SK-N-SH (cell line): ENCODE measurements around the gene SEC16B. TPM values are rescaled to one million over a fixed set of nuclear protein-coding genes. Genes with fewer than 3 reads are reported as not detected.

Experiments
- CTCF ChIA-PET: fragments of 300-600, 350-600 bp; formaldehyde crosslinking; extraction: SDS; loops from one replicate; lab custom pipeline; 2021; lab: Yijun Ruan, JAX
- POLR2A ChIA-PET: fragments of 350-600 bp; sonication (Branson Sonifier 250); formaldehyde crosslinking; extraction: SDS; loops from one replicate; lab custom pipeline; 2020; ENCODE audit warnings: antibody characterized with exemption, inconsistent platforms; lab: Yijun Ruan, JAX
- DNase-seq: peaks from one replicate; pipeline ENCODE4 v3.0.0; 2012
- H2AFZ ChIP-seq: fragments of 200-600 bp; sonication (generic); 2 replicates; pipeline ENCODE4 v1.8.1; 2016; ENCODE audit warnings: antibody characterized with exemption, mild to moderate bottlenecking, low read depth
- H3F3A ChIP-seq: fragments of 200-600 bp; sonication (generic); replicated peaks from 2 replicates; pipeline ENCODE3; 2016; ENCODE audit warnings: antibody characterized with exemption, mild to moderate bottlenecking; ENCODE audit not compliant: insufficient read depth
- H3K27ac ChIP-seq, 2 experiments: fragments of 200-500 bp in 1 of 2; fragments of 200-600 bp in 1 of 2; sonication (Bioruptor generic) in 1 of 2; sonication (generic), shearing (Covaris generic) in 1 of 2; 2 replicates each; pipeline versions ENCODE4 v1.5.1 to v1.6.1; 2014 to 2016; ENCODE audit warnings: low read depth in 2 of 2, inconsistent platforms in 1 of 2, low read length in 1 of 2, mild to moderate bottlenecking in 1 of 2, mixed read lengths in 1 of 2
- H3K27me3 ChIP-seq: fragments of 200-600 bp; sonication (generic), shearing (Covaris generic); 2 replicates; pipeline ENCODE4 v1.6.1; 2016; ENCODE audit warnings: mixed run types; ENCODE audit not compliant: insufficient read depth
- H3K36me3 ChIP-seq, 2 experiments: fragments of 200-500 bp in 1 of 2; fragments of 200-600 bp in 1 of 2; sonication (Bioruptor generic) in 1 of 2; sonication (generic) in 1 of 2; replicated peaks in 1 of 2; 2 replicates each; pipeline versions ENCODE3 to v1.5.1; 2014 to 2016; ENCODE audit warnings: low read length in 1 of 2, mild to moderate bottlenecking in 1 of 2; ENCODE audit not compliant: insufficient read depth in 2 of 2, control insufficient read depth in 1 of 2
- H3K4me1 ChIP-seq, 2 experiments: fragments of 200-500 bp in 1 of 2; fragments of 200-600 bp in 1 of 2; sonication (Bioruptor generic) in 1 of 2; sonication (generic), shearing (Covaris generic) in 1 of 2; 2 replicates each; pipeline versions ENCODE4 v1.5.1 to v1.6.1; 2014 to 2016; ENCODE audit warnings: low read depth in 1 of 2, low read length in 1 of 2, mixed run types in 1 of 2; ENCODE audit not compliant: insufficient read depth in 2 of 2, control insufficient read depth in 1 of 2
- H3K4me2 ChIP-seq: fragments of 200-600 bp; sonication (generic), shearing (Covaris generic); 2 replicates; pipeline ENCODE4 v1.6.1; 2017; ENCODE audit warnings: mixed run types
- H3K4me3 ChIP-seq, 2 experiments: fragments of 200-500 bp in 1 of 2; fragments of 200-600 bp in 1 of 2; sonication (Bioruptor generic) in 1 of 2; sonication (generic), shearing (Covaris generic) in 1 of 2; 2 replicates each; pipeline versions ENCODE4 v1.5.1 to v1.8.1; 2014 to 2016; ENCODE audit warnings: low read depth in 2 of 2, inconsistent platforms in 1 of 2, low read length in 1 of 2, mild to moderate bottlenecking in 1 of 2, mixed read lengths in 1 of 2, moderate library complexity in 1 of 2
- H3K79me2 ChIP-seq: fragments of 200-600 bp; sonication (generic); 2 replicates; pipeline ENCODE4 v1.8.1; 2017; ENCODE audit warnings: mild to moderate bottlenecking; ENCODE audit not compliant: insufficient read depth
- H3K9ac ChIP-seq: fragments of 200-600 bp; sonication (generic); 2 replicates; pipeline ENCODE4 v1.6.1; 2017; ENCODE audit warnings: mixed run types
- H3K9me2 ChIP-seq: fragments of 200-600 bp; sonication (generic); 2 replicates; pipeline ENCODE4 v1.6.1; 2017; ENCODE audit warnings: mixed run types
- H3K9me3 ChIP-seq: fragments of 200-600 bp; sonication (generic); 2 replicates; pipeline ENCODE4 v1.6.1; 2017; ENCODE audit warnings: mixed run types, mild to moderate bottlenecking, moderate library complexity
- H4K20me1 ChIP-seq: fragments of 200-600 bp; sonication (generic); 2 replicates; pipeline ENCODE4 v1.6.1; 2017; ENCODE audit warnings: mild to moderate bottlenecking, mixed run types; ENCODE audit not compliant: insufficient read depth
- CTCF ChIP-seq: fragments of 200-600 bp; sonication (generic); IDR thresholded peaks from 2 replicates; pipeline ENCODE4 v1.6.1; 2017; ENCODE audit warnings: antibody characterized with exemption, mild to moderate bottlenecking, moderate library complexity
- EZH2phosphoT487 ChIP-seq: fragments of 200-600 bp; sonication (generic); IDR thresholded peaks from 2 replicates; pipeline ENCODE4 v1.6.1; 2017; ENCODE audit warnings: low read depth, mixed run types, mild to moderate bottlenecking, antibody characterized with exemption, moderate library complexity, borderline replicate concordance
- IRF3 ChIP-seq: fragments of 150-350 bp; IDR thresholded peaks from 2 replicates; pipeline ENCODE4 v1.6.1; 2016; ENCODE audit warnings: mild to moderate bottlenecking, low read depth, low read length
- MAX ChIP-seq: IDR thresholded peaks from 2 replicates; pipeline ENCODE4 v1.4.0; 2012; ENCODE audit warnings: low read depth
- RAD21 ChIP-seq: IDR thresholded peaks from 2 replicates; pipeline ENCODE4 v1.6.1; 2012; ENCODE audit warnings: mild to moderate bottlenecking, low read length
- REST ChIP-seq: IDR thresholded peaks from 2 replicates; pipeline ENCODE4 v1.6.1; 2012; ENCODE audit warnings: mild to moderate bottlenecking, low read depth, low read length, moderate library complexity
- RFX5 ChIP-seq: IDR thresholded peaks from 2 replicates; pipeline ENCODE4 v1.6.1; 2012; ENCODE audit warnings: mild to moderate bottlenecking, improper control_type of control experiment, low read length
- RXRA ChIP-seq: IDR thresholded peaks from 2 replicates; pipeline ENCODE4 v1.4.0; 2012; ENCODE audit warnings: low read depth, mild to moderate bottlenecking, borderline replicate concordance
- SMC3 ChIP-seq: IDR thresholded peaks from 2 replicates; pipeline ENCODE4 v1.6.1; 2012; ENCODE audit warnings: low read depth, low read length, improper control_type of control experiment
- ZBTB33 ChIP-seq: IDR thresholded peaks from 2 replicates; pipeline ENCODE4 v1.4.0; 2012; ENCODE audit warnings: low read depth, borderline replicate concordance
- WGBS: methylation state at CpG from one replicate; pipeline ENCODE4 v1.1.6; 2017; ENCODE audit warnings: low lambda C conversion rate; 5-methylcytosine and 5-hydroxymethylcytosine counted together
- polyA plus RNA-seq, 3 experiments: library from polyadenylated mRNA; depleted of rRNA; stranded (reverse); fragments of >200 nt; gene quantifications; 2 replicates each; pipeline ENCODE4 v1.2.3, GENCODE V29; 2012

SEC16B gene
- polyA plus RNA-seq, 1 of the 3 experiments (the other 2 are of a cell fraction) = 0.31 TPM

- Histone ChIP-seq H2AFZ (no peak overlapping the region), H3F3A (no peaks in the 10 kb centered on the region), H3K79me2 (no peaks in the 10 kb centered on the region), H3K27ac (no peak overlapping the region), H3K36me3 (no peaks in the 10 kb centered on the region), H4K20me1 (no peaks in the 10 kb centered on the region), H3K4me3 (no peak overlapping the region), H3K4me2 (no peak overlapping the region), H3K9me2 (no peaks in the 10 kb centered on the region), H3K9ac (no peak overlapping the region), H3K4me1 (peaks cover 0 to 2% of the 10 kb centered on the region in 2 experiments; a peak in 1 of 4 replicates), H3K9me3 (no peaks in the 10 kb centered on the region), H3K27me3 (no peaks in the 10 kb centered on the region)
- POLR2A ChIA-PET = no interaction called here
- DNase-seq = peak; percentile 16
- CTCF ChIA-PET = interaction anchor here (0.5 to 2.6 kb wide), 5 partner anchors 30 to 1016 kb away, joined by 3 to 7 read pairs (median 3); no protein-coding TSS in a partner anchor
- 6% methylated on average over 4 of the region's 4 CpGs for WGBS
- TF ChIP-seq RAD21 (peak; percentile 46), SMC3 (peak; percentile 26; the same call in 1 of the 2 replicates), EZH2phosphoT487 (no peak), CTCF (peak; percentile 47)
These were observed 55.9 kb downstream of the SEC16B start for GRCh38 chr1:177913762-177914540.

- 37% methylated on average over 3 of the region's 3 CpGs for WGBS
These were observed 56.9 kb downstream of the SEC16B start for GRCh38 chr1:177912991-177913390.

GRCh38 chr1:177909416-177909815 lies 60.4 kb downstream of the SEC16B start:
- H3K79me2 ChIP-seq = no peaks in the 10 kb centered on the region
- no peaks in the 10 kb centered on the region for H3K36me3 ChIP-seq
- DNase-seq = no peak
- H4K20me1 ChIP-seq = no peaks in the 10 kb centered on the region
- 0% methylated on average over 2 of the region's 2 CpGs for WGBS
- no peak overlapping the region for H3K9ac ChIP-seq
- ChIA-PET POLR2A (no interaction called here), CTCF (interaction anchor here (1.8 kb wide), 1 partner anchor 129 kb away, joined by 4 read pairs; no protein-coding TSS in a partner anchor)
- peaks cover 0 to 2% of the 10 kb centered on the region in 2 experiments; a peak in 1 of 4 replicates for H3K4me1 ChIP-seq
- H3K27me3 ChIP-seq = no peaks in the 10 kb centered on the region; the same call in 1 of the 2 replicates
- H3K27ac ChIP-seq = no peak overlapping the region
- no peak overlapping the region for H2AFZ ChIP-seq
- H3F3A ChIP-seq = no peaks in the 10 kb centered on the region
- no peaks in the 10 kb centered on the region for H3K9me3 ChIP-seq
- no peaks in the 10 kb centered on the region for H3K9me2 ChIP-seq
- H3K4me3 ChIP-seq = no peak overlapping the region
- H3K4me2 ChIP-seq = no peak overlapping the region
- TF ChIP-seq REST = no peak
- TF ChIP-seq ZBTB33 = no peak
- TF ChIP-seq IRF3 = no peak
- no peak for TF ChIP-seq RXRA
- TF ChIP-seq MAX = no peak

More at GRCh38 chr1:177912991-177913390, 56.9 kb downstream of the SEC16B start:
- CTCF ChIA-PET = interaction anchor here (1.1 to 1.5 kb wide), 2 partner anchors 30 to 1015 kb away, joined by 3 to 5 read pairs; no protein-coding TSS in a partner anchor
- TF ChIP-seq RFX5 = no peak
- Histone ChIP-seq H3K36me3 (no peaks in the 10 kb centered on the region), H3K4me3 (no peak overlapping the region), H3K4me1 (peaks cover 0 to 2% of the 10 kb centered on the region in 2 experiments; a peak in 1 of 4 replicates), H2AFZ (no peak overlapping the region), H3K9me3 (no peaks in the 10 kb centered on the region), H3K27ac (no peak overlapping the region), H3K9me2 (no peaks in the 10 kb centered on the region), H4K20me1 (no peaks in the 10 kb centered on the region), H3K27me3 (no peaks in the 10 kb centered on the region), H3K4me2 (no peak overlapping the region), H3K79me2 (no peaks in the 10 kb centered on the region), H3F3A (no peaks in the 10 kb centered on the region), H3K9ac (no peak overlapping the region)
- POLR2A ChIA-PET = no interaction called here
- DNase-seq = no peak
